Esophagus squamous epithelium (tissue), 4 donors: Measurements from ENCODE around the gene AIF1L.

Experiments
- POLR2A ChIP-seq, 4 donors: fragments of 450-650 bp; IDR thresholded peaks; one replicate each; pipeline ENCODE4 v1.6.1; 2017; ENCODE audit warnings: antibody characterized with exemption in 4 of 4, mild to moderate bottlenecking in 4 of 4, moderate library complexity in 3 of 4
- TF ChIP-seq, protein P1 (sequence below), 6 experiments: fragments of 450-650 bp in 4 of 6; fragments of 200-600 bp in 2 of 6; sonication (generic) in 2 of 6; IDR thresholded peaks; one replicate each; pipeline ENCODE4 v1.5.1; 2016 to 2019; ENCODE audit warnings: antibody characterized with exemption in 6 of 6, mild to moderate bottlenecking in 4 of 6, moderate library complexity in 4 of 6

GRCh38 chr9:131046581-131047202 is 49.6 kb upstream of the AIF1L start:
- TF ChIP-seq, protein P1, sequence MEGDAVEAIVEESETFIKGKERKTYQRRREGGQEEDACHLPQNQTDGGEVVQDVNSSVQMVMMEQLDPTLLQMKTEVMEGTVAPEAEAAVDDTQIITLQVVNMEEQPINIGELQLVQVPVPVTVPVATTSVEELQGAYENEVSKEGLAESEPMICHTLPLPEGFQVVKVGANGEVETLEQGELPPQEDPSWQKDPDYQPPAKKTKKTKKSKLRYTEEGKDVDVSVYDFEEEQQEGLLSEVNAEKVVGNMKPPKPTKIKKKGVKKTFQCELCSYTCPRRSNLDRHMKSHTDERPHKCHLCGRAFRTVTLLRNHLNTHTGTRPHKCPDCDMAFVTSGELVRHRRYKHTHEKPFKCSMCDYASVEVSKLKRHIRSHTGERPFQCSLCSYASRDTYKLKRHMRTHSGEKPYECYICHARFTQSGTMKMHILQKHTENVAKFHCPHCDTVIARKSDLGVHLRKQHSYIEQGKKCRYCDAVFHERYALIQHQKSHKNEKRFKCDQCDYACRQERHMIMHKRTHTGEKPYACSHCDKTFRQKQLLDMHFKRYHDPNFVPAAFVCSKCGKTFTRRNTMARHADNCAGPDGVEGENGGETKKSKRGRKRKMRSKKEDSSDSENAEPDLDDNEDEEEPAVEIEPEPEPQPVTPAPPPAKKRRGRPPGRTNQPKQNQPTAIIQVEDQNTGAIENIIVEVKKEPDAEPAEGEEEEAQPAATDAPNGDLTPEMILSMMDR (IDR thresholded peaks at IDR 0.05) = peak; percentile 81 to 92 (median 85)
- TF ChIP-seq POLR2A (IDR thresholded peaks at IDR 0.05) = no peak
